Liver (tissue), 9 donors: ENCODE data around the gene TUSC2. TPM values are rescaled to one million over a fixed set of nuclear protein-coding genes. Genes with fewer than 3 reads are reported as not detected.

ENCODE experiments used
- DNase-seq: peaks from one replicate; pipeline ENCODE4 v3.0.0-alpha.2; 2017; ENCODE audit warnings: low spot score
- H3K27ac ChIP-seq, 2 donors: one replicate each; pipeline ENCODE4 v1.7.0; 2013; ENCODE audit warnings: inconsistent platforms in 2 of 2, low read length in 2 of 2, control low read depth in 1 of 2, low read depth in 1 of 2, mild to moderate bottlenecking in 1 of 2
- H3K27me3 ChIP-seq, 4 donors: one replicate each; pipeline versions ENCODE4 v1.6.1 to v1.7.0; 2013; ENCODE audit warnings: low read length in 3 of 4, inconsistent platforms in 1 of 4, mild to moderate bottlenecking in 1 of 4, moderate library complexity in 1 of 4; ENCODE audit not compliant: control insufficient read depth in 4 of 4, insufficient read depth in 4 of 4
- H3K36me3 ChIP-seq, 4 donors: one replicate each; pipeline versions ENCODE4 v1.6.1 to v1.7.0; 2013; ENCODE audit warnings: low read length in 3 of 4, mild to moderate bottlenecking in 3 of 4, low read depth in 1 of 4, moderate library complexity in 1 of 4; ENCODE audit not compliant: control insufficient read depth in 4 of 4, insufficient read depth in 3 of 4
- H3K4me1 ChIP-seq, 4 donors: one replicate each; pipeline versions ENCODE4 v1.6.1 to v1.7.0; 2013; ENCODE audit warnings: low read length in 3 of 4, mild to moderate bottlenecking in 3 of 4, moderate library complexity in 1 of 4; ENCODE audit not compliant: control insufficient read depth in 4 of 4, insufficient read depth in 4 of 4
- H3K4me3 ChIP-seq, 3 donors: one replicate each; pipeline versions ENCODE4 v1.6.1 to v1.7.0; 2013; ENCODE audit warnings: low read length in 3 of 3, control low read depth in 1 of 3, low read depth in 1 of 3, mild to moderate bottlenecking in 1 of 3
- H3K9ac ChIP-seq, 2 donors: one replicate each; pipeline ENCODE4 v1.7.0; 2013; ENCODE audit warnings: low read length in 2 of 2, mild to moderate bottlenecking in 2 of 2, moderate library complexity in 2 of 2, control low read depth in 1 of 2, low read depth in 1 of 2
- H3K9me3 ChIP-seq, 4 donors: one replicate each; pipeline versions ENCODE4 v1.6.1 to v1.7.0; 2013; ENCODE audit warnings: low read length in 3 of 4; ENCODE audit not compliant: control insufficient read depth in 4 of 4
- ATF3 ChIP-seq: IDR thresholded peaks from 2 replicates; pipeline ENCODE4 v1.6.1; 2016; ENCODE audit warnings: antibody characterized with exemption
- CTCF ChIP-seq: fragments of 150-350 bp; IDR thresholded peaks from 2 replicates; pipeline ENCODE4 v1.5.1; 2017; ENCODE audit warnings: improper control_type of control experiment, low read depth, low read length; ENCODE audit not compliant: missing input control
- EGR1 ChIP-seq, 2 donors: IDR thresholded peaks; 2 replicates each; pipeline ENCODE4 v1.6.1; 2016 to 2018; ENCODE audit warnings: antibody characterized with exemption in 2 of 2, low read depth in 2 of 2
- FOXA1 ChIP-seq: IDR thresholded peaks from 2 replicates; pipeline ENCODE4 v1.6.1; 2016; ENCODE audit warnings: antibody characterized with exemption
- FOXA2 ChIP-seq: IDR thresholded peaks from 2 replicates; pipeline ENCODE4 v1.6.1; 2016; ENCODE audit warnings: antibody characterized with exemption
- GABPA ChIP-seq, 2 donors: IDR thresholded peaks in 1 of 2; conservative IDR thresholded peaks in 1 of 2; 2 replicates each; pipeline ENCODE4 v1.6.1; 2016; ENCODE audit warnings: antibody characterized with exemption in 2 of 2, mild to moderate bottlenecking in 1 of 2, moderate library complexity in 1 of 2
- HNF4A ChIP-seq, 2 donors: conservative IDR thresholded peaks; 2 replicates each; pipeline ENCODE4 v1.6.1; 2016; ENCODE audit warnings: antibody characterized with exemption in 2 of 2, mild to moderate bottlenecking in 2 of 2
- HNF4G ChIP-seq: IDR thresholded peaks from 2 replicates; pipeline ENCODE4 v1.6.1; 2016; ENCODE audit warnings: antibody characterized with exemption
- JUND ChIP-seq, 2 donors: IDR thresholded peaks; 2 replicates each; pipeline ENCODE4 v1.6.1; 2016; ENCODE audit warnings: antibody characterized with exemption in 2 of 2
- MAX ChIP-seq: IDR thresholded peaks from 2 replicates; pipeline ENCODE4 v1.6.1; 2016; ENCODE audit warnings: antibody characterized with exemption
- NR2F2 ChIP-seq: IDR thresholded peaks from 2 replicates; pipeline ENCODE4 v1.6.1; 2016; ENCODE audit warnings: antibody characterized with exemption
- RAD21 ChIP-seq, 2 donors: IDR thresholded peaks; 2 replicates each; pipeline ENCODE4 v1.6.1; 2016; ENCODE audit warnings: antibody characterized with exemption in 2 of 2, mild to moderate bottlenecking in 2 of 2
- REST ChIP-seq: IDR thresholded peaks from 2 replicates; pipeline ENCODE4 v1.6.1; 2016; ENCODE audit warnings: antibody characterized with exemption, mild to moderate bottlenecking
- RXRA ChIP-seq, 2 donors: IDR thresholded peaks; 2 replicates each; pipeline ENCODE4 v1.6.1; 2017 to 2018; ENCODE audit warnings: antibody characterized with exemption in 2 of 2, mild to moderate bottlenecking in 1 of 2
- SP1 ChIP-seq: IDR thresholded peaks from 2 replicates; pipeline ENCODE4 v1.6.1; 2018; ENCODE audit warnings: antibody characterized with exemption, mild to moderate bottlenecking
- TAF1 ChIP-seq: conservative IDR thresholded peaks from 2 replicates; pipeline ENCODE4 v1.6.1; 2016; ENCODE audit warnings: antibody characterized with exemption, mild to moderate bottlenecking
- YY1 ChIP-seq: IDR thresholded peaks from 2 replicates; pipeline ENCODE4 v1.6.1; 2016; ENCODE audit warnings: antibody characterized with exemption, mild to moderate bottlenecking
- ZBTB33 ChIP-seq: IDR thresholded peaks from 2 replicates; pipeline ENCODE4 v1.6.1; 2016; ENCODE audit warnings: antibody characterized with exemption
- WGBS: extraction: QIAGEN DNeasy Blood & Tissue Kit; methylation state at CpG from one replicate; pipeline ENCODE4 v1.1.7; 2013; 5-methylcytosine and 5-hydroxymethylcytosine counted together
- polyA plus RNA-seq, 2 donors: library from polyadenylated mRNA; stranded (reverse) in 1 of 2; unstranded in 1 of 2; fragments of 200-250 nt in 1 of 2; fragments of >200 nt in 1 of 2; fragmentation: Nextera tagmentation in 1 of 2; extraction: Ambion mirVana in 1 of 2; gene quantifications; one replicate each; pipeline versions ENCODE4 v1.2.1 to v1.2.3, GENCODE V29; 2013 to 2015
- total RNA-seq, 2 donors: library from RNA; depleted of rRNA; stranded (reverse); fragments of >200 nt; gene quantifications; one replicate each; pipeline ENCODE4 v1.2.3, GENCODE V29; 2014
- donor health status: healthy.
- donor health status: healthy.
- donor health status: healthy.
- donor health status: healthy.
- donor health status: healthy.

TUSC2 gene
- total and polyA plus RNA-seq, 4 donors, result 12.7 to 37.7 (median 21.7) TPM

- no peaks in the 10 kb centered on the region for H3K27me3 ChIP-seq
- peaks cover 0 to 3% (median 0%) of the 10 kb centered on the region in 4 donors for H3K36me3 ChIP-seq
- peak overlapping the region; percentile 84 to 95 for H3K27ac ChIP-seq
- H3K4me3 ChIP-seq, result peak overlapping the region in 2 of 3 donors; percentile 1 to 10
- H3K9ac ChIP-seq, result peak overlapping the region; percentile 24 to 85
- peak in 1 of 2 donors; percentile 82 for TF ChIP-seq GABPA (IDR thresholded peaks at IDR 0.05 in 1 of 2, conservative IDR thresholded peaks at IDR 0.05 in 1 of 2)
- TF ChIP-seq REST, result peak; percentile 85
- TF ChIP-seq CTCF, result no peak
- peak in 1 of 2 donors; percentile 51 for TF ChIP-seq RAD21 (IDR thresholded peaks at IDR 0.05)
- TF ChIP-seq JUND (IDR thresholded peaks at IDR 0.05), result peak; percentile 79 to 90
- peak; percentile 38 to 71 for TF ChIP-seq RXRA (IDR thresholded peaks at IDR 0.05)
- TF ChIP-seq MAX, result peak; percentile 89
- peak; percentile 95 for TF ChIP-seq FOXA2
- TF ChIP-seq YY1, result peak; percentile 61
- TF ChIP-seq HNF4A (conservative IDR thresholded peaks at IDR 0.05), result peak; percentile 82 to 84
- peak; percentile 89 for TF ChIP-seq FOXA1
- TF ChIP-seq HNF4G, result peak; percentile 60
- TF ChIP-seq NR2F2, result peak; percentile 74
- peak; percentile 5 for TF ChIP-seq ATF3
- peak; percentile 88 for TF ChIP-seq ZBTB33
- peak; percentile 94 for TF ChIP-seq SP1
- peak in 1 of 2 donors; percentile 12 for TF ChIP-seq EGR1 (IDR thresholded peaks at IDR 0.05; ENCODE audit: low read depth in 2 of 2)
- TF ChIP-seq TAF1, result no peak
- WGBS, result 1% methylated on average over 12 of the region's 12 CpGs
- H3K9me3 ChIP-seq, result no peaks in the 10 kb centered on the region
- peaks cover 12 to 49% (median 31%) of the 10 kb centered on the region in 4 donors for H3K4me1 ChIP-seq
- no peak for DNase-seq
These were observed 28.4 kb downstream of the TUSC2 start for GRCh38 chr3:50299638-50299928.
